ENCODE measurements around the gene SETBP1.

SETBP1 gene

GRCh38 chr18:45110577-45111501 lies 430.2 kb downstream of the SETBP1 start:
- DNase-seq (ENCODE audit: low read depth in 2 of 2): no peak

DNA sequence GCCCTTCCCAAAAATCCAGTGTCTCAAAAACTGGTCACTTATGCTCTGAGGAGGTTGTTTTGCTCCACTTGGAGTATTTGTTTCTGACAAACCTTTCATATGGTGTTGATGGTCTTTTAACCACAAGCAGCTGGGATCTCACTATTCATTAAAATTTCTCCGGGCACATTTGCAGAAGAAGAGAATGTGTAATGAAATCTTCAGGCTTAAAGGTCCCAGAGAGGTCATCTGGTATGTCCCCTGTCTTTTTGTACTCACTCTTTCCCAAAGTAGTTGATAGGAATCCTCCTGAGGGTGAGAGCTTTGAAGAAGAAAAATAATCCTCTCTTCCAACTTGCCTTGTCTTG lies 430.8 kb downstream of the SETBP1 start:
- no peak for DNase-seq (ENCODE audit: low read depth in 2 of 2)

GRCh38 chr18:45112682-45113081 lies 432.0 kb downstream of the SETBP1 start:
- no peak for DNase-seq (ENCODE audit: low read depth in 2 of 2)

GRCh38 chr18:45116116-45116515 lies 435.4 kb downstream of the SETBP1 start:
- DNase-seq (ENCODE audit: low read depth in 2 of 2): no peak

Data from fibroblast of skin of left biceps (primary cell).